ENCODE results near the gene GALNT6. TPM values are rescaled to one million over a fixed set of nuclear protein-coding genes. Genes with fewer than 3 reads are reported as not detected.
A peak's percentile ranks its signal among the peaks of the same experiment; 100 is the strongest.

The GALNT6 gene
- total and polyA plus RNA-seq, 9 of the 15 experiments (the other 6 are each of a cell fraction or from before 2014, with no cell fraction given), result 1.5 to 8.6 (median 5.1) TPM

DNA sequence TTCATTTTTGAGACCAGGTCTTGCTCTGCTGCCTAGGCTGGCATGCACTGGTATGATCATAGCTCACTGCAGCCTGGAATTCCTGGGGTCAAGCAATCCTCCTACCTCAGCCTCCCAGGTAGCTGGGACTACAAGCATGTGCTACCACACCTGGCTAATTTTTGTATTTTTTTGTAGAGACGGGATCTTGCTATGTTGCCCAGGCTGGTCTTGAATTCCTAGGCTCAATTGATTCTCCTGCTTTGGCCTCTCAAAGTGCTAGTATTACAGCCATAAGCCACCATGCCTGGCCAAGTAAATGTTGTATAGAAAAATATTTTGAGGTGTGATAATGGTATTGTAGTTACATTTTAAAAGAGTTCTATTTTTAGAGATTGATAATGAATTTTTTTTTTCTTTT lies 79.8 kb downstream of the GALNT6 start:
- no peak overlapping the region for H3K4me2 ChIP-seq (ENCODE audit: insufficient read depth, low read length)
- H3K9me1 ChIP-seq (ENCODE audit: control insufficient read depth, insufficient read depth, low read length), result no peaks in the 10 kb centered on the region
- H3K27ac ChIP-seq (ENCODE audit: extremely low read depth, low read depth, low read length), result no peak overlapping the region
- in situ Hi-C loops (cut with MboI) (no loop called here), intact Hi-C loops (cut with micrococcal nuclease) (no loop called here)
- H3K9ac ChIP-seq (ENCODE audit: insufficient read depth in 1 of 2, low read depth in 2 of 2, low read length in 2 of 2), result no peak overlapping the region
- no peaks in the 10 kb centered on the region for H4K20me1 ChIP-seq (replicated peaks; ENCODE audit: control insufficient read depth, insufficient read depth, low read length)
- no peaks in the 10 kb centered on the region for H3K9me3 ChIP-seq (replicated peaks; ENCODE audit: control insufficient read depth, insufficient read depth, low read depth, low read length)
- CTCF ChIA-PET (ENCODE audit: low intra/inter-chr PET ratio), result no interaction called here
- no peak for FAIRE-seq
- DNase-seq (ENCODE audit: extremely low read depth in 1 of 4, low spot score in 3 of 4), result no peak
- H3K36me3 ChIP-seq (ENCODE audit: control insufficient read depth, insufficient read depth, low read length), result no peaks in the 10 kb centered on the region
- TF ChIP-seq NEUROD1 (IDR thresholded peaks at IDR 0.05; ENCODE audit: borderline replicate concordance, low read depth, low read length, partially characterized antibody) (no peak), ZNF408 (CRISPR knock-in tag; IDR thresholded peaks at IDR 0.05; ENCODE audit: low read depth) (no peak), THRAP3 (IDR thresholded peaks at IDR 0.05; ENCODE audit: borderline replicate concordance) (no peak), ASH1L (IDR thresholded peaks at IDR 0.05; ENCODE audit: borderline replicate concordance, low read depth, partially characterized antibody) (no peak), ZNF121 (CRISPR knock-in tag; conservative IDR thresholded peaks at IDR 0.05) (peak; percentile 59), KDM2B (CRISPR knock-in tag; IDR thresholded peaks at IDR 0.05) (no peak), HNRNPLL (IDR thresholded peaks at IDR 0.05; ENCODE audit: low read depth, low read length, poor library complexity, severe bottlenecking) (no peak), WHSC1 (IDR thresholded peaks at IDR 0.05; ENCODE audit: low read length) (no peak), RBM25 (IDR thresholded peaks at IDR 0.05; ENCODE audit: low read depth, low read length, severe bottlenecking) (peak; percentile 37), KLF13 (tag; IDR thresholded peaks at IDR 0.05; ENCODE audit: borderline replicate concordance, low read depth) (no peak)
- TF ChIP-seq, protein P1, sequence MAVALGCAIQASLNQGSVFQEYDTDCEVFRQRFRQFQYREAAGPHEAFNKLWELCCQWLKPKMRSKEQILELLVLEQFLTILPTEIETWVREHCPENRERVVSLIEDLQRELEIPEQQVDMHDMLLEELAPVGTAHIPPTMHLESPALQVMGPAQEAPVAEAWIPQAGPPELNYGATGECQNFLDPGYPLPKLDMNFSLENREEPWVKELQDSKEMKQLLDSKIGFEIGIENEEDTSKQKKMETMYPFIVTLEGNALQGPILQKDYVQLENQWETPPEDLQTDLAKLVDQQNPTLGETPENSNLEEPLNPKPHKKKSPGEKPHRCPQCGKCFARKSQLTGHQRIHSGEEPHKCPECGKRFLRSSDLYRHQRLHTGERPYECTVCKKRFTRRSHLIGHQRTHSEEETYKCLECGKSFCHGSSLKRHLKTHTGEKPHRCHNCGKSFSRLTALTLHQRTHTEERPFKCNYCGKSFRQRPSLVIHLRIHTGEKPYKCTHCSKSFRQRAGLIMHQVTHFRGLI (CRISPR knock-in tag; IDR thresholded peaks at IDR 0.05), result no peak
- POLR2A ChIA-PET, result interaction anchor here (0.8 to 1.6 kb wide), 2 partner anchors 10 to 20 kb away, joined by 3 to 6 read pairs; no protein-coding TSS in a partner anchor
- ATAC-seq, result no peak
- no TSS peak for BruUV-seq (replicated peaks)
- 79% methylated on average over 1 of the region's 1 CpG for WGBS (ENCODE audit: insufficient coverage, low coverage, missing lambda C conversion rate)
- H2AFZ ChIP-seq (ENCODE audit: low read depth, low read length), result no peak overlapping the region
- no peaks in the 10 kb centered on the region for H3K27me3 ChIP-seq (ENCODE audit: control insufficient read depth in 2 of 2, insufficient read depth in 2 of 2, low read length in 2 of 2)
- H3K4me1 ChIP-seq (replicated peaks in 1 of 2; ENCODE audit: control insufficient read depth in 2 of 2, insufficient read depth in 2 of 2, low read length in 2 of 2), result peaks cover 7 to 8% of the 10 kb centered on the region in 2 experiments; a peak in 3 of 5 replicates
- no peaks in the 10 kb centered on the region for H3K79me2 ChIP-seq (ENCODE audit: control insufficient read depth, insufficient read depth, low read length)
- H3K4me3 ChIP-seq, result no peak overlapping the region
